Airway epithelial cell (primary cell): ENCODE data around the gene SORL1. TPM values are rescaled to one million over a fixed set of nuclear protein-coding genes. Genes with fewer than 3 reads are reported as not detected.

Source experiments
- total RNA-seq: library from RNA; depleted of rRNA; stranded (reverse); fragments of >200 nt; gene quantifications from 2 replicates; pipeline ENCODE4 v1.2.3, GENCODE V29; 2015

Gene SORL1, protein sequence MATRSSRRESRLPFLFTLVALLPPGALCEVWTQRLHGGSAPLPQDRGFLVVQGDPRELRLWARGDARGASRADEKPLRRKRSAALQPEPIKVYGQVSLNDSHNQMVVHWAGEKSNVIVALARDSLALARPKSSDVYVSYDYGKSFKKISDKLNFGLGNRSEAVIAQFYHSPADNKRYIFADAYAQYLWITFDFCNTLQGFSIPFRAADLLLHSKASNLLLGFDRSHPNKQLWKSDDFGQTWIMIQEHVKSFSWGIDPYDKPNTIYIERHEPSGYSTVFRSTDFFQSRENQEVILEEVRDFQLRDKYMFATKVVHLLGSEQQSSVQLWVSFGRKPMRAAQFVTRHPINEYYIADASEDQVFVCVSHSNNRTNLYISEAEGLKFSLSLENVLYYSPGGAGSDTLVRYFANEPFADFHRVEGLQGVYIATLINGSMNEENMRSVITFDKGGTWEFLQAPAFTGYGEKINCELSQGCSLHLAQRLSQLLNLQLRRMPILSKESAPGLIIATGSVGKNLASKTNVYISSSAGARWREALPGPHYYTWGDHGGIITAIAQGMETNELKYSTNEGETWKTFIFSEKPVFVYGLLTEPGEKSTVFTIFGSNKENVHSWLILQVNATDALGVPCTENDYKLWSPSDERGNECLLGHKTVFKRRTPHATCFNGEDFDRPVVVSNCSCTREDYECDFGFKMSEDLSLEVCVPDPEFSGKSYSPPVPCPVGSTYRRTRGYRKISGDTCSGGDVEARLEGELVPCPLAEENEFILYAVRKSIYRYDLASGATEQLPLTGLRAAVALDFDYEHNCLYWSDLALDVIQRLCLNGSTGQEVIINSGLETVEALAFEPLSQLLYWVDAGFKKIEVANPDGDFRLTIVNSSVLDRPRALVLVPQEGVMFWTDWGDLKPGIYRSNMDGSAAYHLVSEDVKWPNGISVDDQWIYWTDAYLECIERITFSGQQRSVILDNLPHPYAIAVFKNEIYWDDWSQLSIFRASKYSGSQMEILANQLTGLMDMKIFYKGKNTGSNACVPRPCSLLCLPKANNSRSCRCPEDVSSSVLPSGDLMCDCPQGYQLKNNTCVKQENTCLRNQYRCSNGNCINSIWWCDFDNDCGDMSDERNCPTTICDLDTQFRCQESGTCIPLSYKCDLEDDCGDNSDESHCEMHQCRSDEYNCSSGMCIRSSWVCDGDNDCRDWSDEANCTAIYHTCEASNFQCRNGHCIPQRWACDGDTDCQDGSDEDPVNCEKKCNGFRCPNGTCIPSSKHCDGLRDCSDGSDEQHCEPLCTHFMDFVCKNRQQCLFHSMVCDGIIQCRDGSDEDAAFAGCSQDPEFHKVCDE (N-terminal part only)
- 12.9 and 17.6 TPM in 2 replicates for total RNA-seq

GRCh38 chr11:121451986-121452608 is at the start of gene SORL1:
Gene SORL1 (plus strand): TSS chr11:121452314. CDS start chr11:121452332, 18 bp downstream.

GRCh38 chr11:121452609-121453150 is 566 bp downstream of the SORL1 start, which contains the start of gene SORL1-AS1:
Gene SORL1-AS1 (minus strand): TSS chr11:121452967.

Other genes with a start within 250 kb of the SORL1 start
- gene SC5D, start 159.5 kb upstream of the SORL1 start, total RNA-seq, result 44.1 and 61.9 TPM in 2 replicates